Upper lobe of left lung (tissue), 4 donors: Measurements from ENCODE around the gene MOB2.

ENCODE experiments used
- EP300 ChIP-seq, 4 donors: sonication (generic); formaldehyde crosslinking; IDR thresholded peaks; one replicate each; pipeline ENCODE4 v1.5.1; 2017; ENCODE audit warnings: antibody characterized with exemption in 4 of 4, control low read depth in 2 of 4
- TF ChIP-seq, protein P1 (sequence below), 6 experiments: fragments of 450-650 bp in 4 of 6; fragments of 200-600 bp in 2 of 6; sonication (generic) in 2 of 6; IDR thresholded peaks; one replicate each; pipeline ENCODE4 v1.5.1; 2016 to 2019; ENCODE audit warnings: antibody characterized with exemption in 6 of 6

DNA sequence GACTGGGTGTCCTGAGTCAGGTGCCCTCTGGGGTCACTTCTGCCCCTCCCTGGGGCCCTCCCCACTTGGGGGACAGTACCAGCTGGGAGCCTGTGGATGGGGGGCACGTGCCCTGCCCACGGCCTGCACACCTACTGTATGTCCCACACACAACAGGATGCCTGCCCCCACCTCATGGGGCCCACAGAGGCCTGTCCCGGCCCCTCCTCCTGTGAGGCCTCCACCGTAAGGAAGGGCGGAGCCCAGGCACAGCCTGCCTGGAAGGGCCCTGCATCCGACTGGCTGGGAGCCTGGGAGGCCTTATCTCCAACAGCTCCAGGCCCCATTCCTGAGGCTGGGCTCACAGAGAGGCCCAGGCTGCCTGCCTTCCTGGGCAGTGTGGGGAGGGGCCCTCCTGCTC is 49.1 kb downstream of the MOB2 start:
- TF ChIP-seq, protein P1, sequence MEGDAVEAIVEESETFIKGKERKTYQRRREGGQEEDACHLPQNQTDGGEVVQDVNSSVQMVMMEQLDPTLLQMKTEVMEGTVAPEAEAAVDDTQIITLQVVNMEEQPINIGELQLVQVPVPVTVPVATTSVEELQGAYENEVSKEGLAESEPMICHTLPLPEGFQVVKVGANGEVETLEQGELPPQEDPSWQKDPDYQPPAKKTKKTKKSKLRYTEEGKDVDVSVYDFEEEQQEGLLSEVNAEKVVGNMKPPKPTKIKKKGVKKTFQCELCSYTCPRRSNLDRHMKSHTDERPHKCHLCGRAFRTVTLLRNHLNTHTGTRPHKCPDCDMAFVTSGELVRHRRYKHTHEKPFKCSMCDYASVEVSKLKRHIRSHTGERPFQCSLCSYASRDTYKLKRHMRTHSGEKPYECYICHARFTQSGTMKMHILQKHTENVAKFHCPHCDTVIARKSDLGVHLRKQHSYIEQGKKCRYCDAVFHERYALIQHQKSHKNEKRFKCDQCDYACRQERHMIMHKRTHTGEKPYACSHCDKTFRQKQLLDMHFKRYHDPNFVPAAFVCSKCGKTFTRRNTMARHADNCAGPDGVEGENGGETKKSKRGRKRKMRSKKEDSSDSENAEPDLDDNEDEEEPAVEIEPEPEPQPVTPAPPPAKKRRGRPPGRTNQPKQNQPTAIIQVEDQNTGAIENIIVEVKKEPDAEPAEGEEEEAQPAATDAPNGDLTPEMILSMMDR (IDR thresholded peaks at IDR 0.05), result no peak
- TF ChIP-seq EP300 (IDR thresholded peaks at IDR 0.05), result no peak
